GM13976 (cell line): ENCODE data around the gene SLCO1B3.

Experiments
- DNase-seq: peaks from one replicate; pipeline ENCODE4 v3.0.0; 2012; ENCODE audit warnings: low spot score
- CTCF ChIP-seq: IDR thresholded peaks from 2 replicates; pipeline ENCODE4 v1.5.1; 2012; ENCODE audit warnings: borderline replicate concordance, mild to moderate bottlenecking; ENCODE audit not compliant: insufficient read depth; ENCODE audit errors: extremely low read depth, missing control alignments, control extremely low read depth
- in situ Hi-C: fragments of 300-500 bp; cut with MboI; formaldehyde crosslinking; loops from one replicate; pipeline ENCODE4 v1.12.0; 2022; ENCODE audit warnings: low sequenced_read_pairs, mixed read lengths, inconsistent platforms; ENCODE audit not compliant: unreplicated experiment

Gene SLCO1B3

GRCh38 chr12:20822925-20823324 lies 12.4 kb downstream of the SLCO1B3 start:
- in situ Hi-C loops, result no loop called here
- TF ChIP-seq CTCF, result no peak
- DNase-seq, result no peak

- in situ Hi-C loops, result no loop called here
- TF ChIP-seq CTCF, result no peak
- no peak for DNase-seq
Observed at GRCh38 chr12:20829919-20830318, 19.4 kb downstream of the SLCO1B3 start.

- no peak for DNase-seq
- in situ Hi-C loops, result no loop called here
- no peak for TF ChIP-seq CTCF
Observed at GRCh38 chr12:20830456-20830855, 20.0 kb downstream of the SLCO1B3 start.

GRCh38 chr12:20832911-20833310 lies 22.4 kb downstream of the SLCO1B3 start:
- DNase-seq, result no peak
- in situ Hi-C loops, result no loop called here
- no peak for TF ChIP-seq CTCF

- in situ Hi-C loops, result no loop called here
- no peak for DNase-seq
- no peak for TF ChIP-seq CTCF
Observed at GRCh38 chr12:20852649-20853048, 42.1 kb downstream of the SLCO1B3 start.

GRCh38 chr12:20863056-20863455 lies 52.6 kb downstream of the SLCO1B3 start:
- in situ Hi-C loops, result no loop called here
- no peak for TF ChIP-seq CTCF
- no peak for DNase-seq

GRCh38 chr12:20865873-20866272 lies 55.4 kb downstream of the SLCO1B3 start:
- no peak for TF ChIP-seq CTCF
- DNase-seq, result no peak
- in situ Hi-C loops, result no loop called here
